ENCODE data around the gene DAPK1.

Gene DAPK1

DNA sequence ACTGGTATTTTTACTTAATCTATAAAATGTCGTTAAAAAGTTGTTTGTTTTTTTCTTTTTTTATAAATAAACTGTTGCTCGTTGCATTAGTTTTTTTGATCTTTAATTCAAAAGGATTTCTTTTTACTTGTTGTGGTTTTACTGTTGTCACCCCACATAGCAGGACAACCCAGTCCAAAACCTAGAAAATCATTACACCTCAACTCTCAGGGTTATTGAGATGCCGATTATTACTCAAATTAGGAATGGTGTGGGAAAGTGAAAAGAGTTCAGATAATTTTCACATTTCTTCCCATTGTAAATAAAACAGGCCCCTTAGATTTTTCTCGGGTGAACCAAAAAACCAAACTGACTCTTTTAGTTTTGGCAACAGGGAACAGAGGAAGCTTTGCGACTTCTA is 210.9 kb downstream of the DAPK1 start:
- TF ChIP-seq, protein P1, sequence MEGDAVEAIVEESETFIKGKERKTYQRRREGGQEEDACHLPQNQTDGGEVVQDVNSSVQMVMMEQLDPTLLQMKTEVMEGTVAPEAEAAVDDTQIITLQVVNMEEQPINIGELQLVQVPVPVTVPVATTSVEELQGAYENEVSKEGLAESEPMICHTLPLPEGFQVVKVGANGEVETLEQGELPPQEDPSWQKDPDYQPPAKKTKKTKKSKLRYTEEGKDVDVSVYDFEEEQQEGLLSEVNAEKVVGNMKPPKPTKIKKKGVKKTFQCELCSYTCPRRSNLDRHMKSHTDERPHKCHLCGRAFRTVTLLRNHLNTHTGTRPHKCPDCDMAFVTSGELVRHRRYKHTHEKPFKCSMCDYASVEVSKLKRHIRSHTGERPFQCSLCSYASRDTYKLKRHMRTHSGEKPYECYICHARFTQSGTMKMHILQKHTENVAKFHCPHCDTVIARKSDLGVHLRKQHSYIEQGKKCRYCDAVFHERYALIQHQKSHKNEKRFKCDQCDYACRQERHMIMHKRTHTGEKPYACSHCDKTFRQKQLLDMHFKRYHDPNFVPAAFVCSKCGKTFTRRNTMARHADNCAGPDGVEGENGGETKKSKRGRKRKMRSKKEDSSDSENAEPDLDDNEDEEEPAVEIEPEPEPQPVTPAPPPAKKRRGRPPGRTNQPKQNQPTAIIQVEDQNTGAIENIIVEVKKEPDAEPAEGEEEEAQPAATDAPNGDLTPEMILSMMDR (IDR thresholded peaks at IDR 0.05; ENCODE audit: low read depth, low read length, missing control alignments) = no peak
- no peak overlapping the region for H3K4me3 ChIP-seq (replicated peaks; ENCODE audit: low read depth, low read length)
- DNase-seq (ENCODE audit: extremely low read depth, low read depth) = no peak

DNA sequence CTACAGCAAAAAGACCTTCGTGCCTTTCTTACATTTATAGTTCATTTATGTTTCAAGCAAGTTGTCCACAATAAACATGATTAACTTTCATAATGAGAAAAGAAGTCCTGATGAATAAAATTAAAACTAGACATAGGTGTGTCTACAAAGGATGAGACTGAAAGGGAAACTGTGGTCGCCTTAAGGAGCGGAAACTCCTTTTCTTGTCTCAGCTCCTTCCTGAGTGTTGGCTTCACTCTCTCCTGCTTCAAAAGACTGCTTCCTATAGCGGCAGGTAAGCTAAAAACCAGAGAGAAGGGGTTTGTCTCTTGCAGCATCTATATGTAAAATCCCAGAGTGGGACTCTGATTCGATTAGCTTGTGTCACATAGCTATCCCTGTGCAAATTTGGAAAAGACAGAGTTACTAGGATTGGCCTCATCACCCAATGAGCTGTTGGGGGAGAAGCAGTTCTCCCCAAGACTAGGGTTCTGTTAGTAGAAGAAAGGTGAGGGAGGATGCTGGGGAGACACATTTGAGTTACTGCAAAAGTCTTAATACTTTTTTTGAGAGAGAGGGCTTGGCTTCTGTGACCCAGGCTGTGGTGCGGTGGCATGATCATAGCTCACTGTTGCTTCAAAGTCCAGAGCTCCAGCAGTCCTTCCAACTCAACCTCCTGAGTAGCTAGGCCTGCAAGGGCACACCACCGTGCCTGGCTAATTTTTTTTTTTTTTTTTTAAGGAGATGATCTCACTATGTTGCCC is 211.5 kb downstream of the DAPK1 start:
- TF ChIP-seq, protein P1 (IDR thresholded peaks at IDR 0.05; ENCODE audit: low read depth, low read length, missing control alignments) = no peak
- no peak for DNase-seq (ENCODE audit: extremely low read depth, low read depth)
- no peak overlapping the region for H3K4me3 ChIP-seq (replicated peaks; ENCODE audit: low read depth, low read length)

DNA sequence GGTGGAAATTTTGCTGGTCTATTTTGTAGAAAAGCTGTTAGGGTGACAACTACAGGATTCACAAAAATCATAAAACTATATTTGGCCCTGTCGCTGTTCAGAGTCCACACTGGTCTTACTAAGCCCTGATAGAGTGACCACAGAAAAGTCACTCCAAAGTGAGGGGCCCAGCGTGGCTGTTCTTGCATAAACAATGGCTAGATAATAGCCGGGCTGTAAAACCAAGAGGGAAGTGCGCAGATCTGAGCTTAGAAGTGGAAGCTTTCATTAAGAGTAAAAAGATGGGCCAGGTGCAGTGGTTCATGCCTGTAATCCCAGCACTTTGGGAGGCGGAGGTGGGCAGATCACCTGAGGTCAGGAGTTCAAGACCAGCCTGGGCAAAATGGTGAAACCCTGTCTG is 212.8 kb downstream of the DAPK1 start:
- no peak overlapping the region for H3K4me3 ChIP-seq (replicated peaks; ENCODE audit: low read depth, low read length)
- DNase-seq (ENCODE audit: extremely low read depth, low read depth) = no peak
- TF ChIP-seq, protein P1 (IDR thresholded peaks at IDR 0.05; ENCODE audit: low read depth, low read length, missing control alignments) = no peak

DNA sequence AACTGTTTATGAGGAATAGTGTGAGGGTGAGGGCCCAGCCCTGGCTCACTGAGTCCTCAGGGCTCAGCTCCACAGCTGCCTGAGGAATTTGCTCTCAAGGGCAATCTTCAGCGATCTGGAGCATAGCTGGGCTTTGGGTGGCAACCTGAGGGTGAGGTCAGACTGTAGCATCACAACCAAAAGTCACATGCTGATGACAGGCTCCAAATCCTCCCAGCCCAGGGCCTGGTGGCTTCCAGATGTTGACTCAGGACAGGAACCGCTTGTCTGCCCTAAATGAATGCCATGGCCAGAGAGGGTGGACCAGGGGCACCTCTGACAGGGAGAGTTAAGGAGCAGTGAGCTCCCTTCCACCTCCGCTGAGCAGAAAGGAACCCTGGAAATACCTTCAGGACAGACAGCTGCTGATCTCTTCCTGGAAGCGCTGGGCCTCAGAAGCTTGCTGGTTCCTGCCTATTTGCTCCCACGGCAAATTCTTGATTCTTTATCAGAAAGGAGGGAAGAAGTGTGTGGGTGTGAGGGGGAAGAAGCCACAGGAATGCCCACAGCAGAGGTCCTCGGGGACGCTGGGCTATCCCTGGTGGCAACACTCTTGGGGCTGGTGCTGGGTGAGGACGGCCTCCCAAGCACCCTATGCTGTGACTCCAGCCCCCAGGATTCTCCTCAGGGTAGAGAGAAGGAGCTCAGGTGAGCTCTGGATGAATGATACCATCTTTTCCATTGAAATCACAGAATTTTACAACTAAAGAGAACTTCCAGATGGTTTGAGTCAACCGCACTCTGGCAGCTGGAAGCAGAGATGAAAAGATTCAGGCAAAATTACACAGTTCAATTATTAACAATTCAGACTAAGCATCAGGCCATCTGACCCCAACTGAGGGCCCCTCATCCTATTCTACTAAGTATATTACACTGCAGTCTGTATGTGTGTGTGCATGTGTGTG is 214.5 kb downstream of the DAPK1 start:
- DNase-seq (ENCODE audit: extremely low read depth, low read depth) = peak; percentile 83
- TF ChIP-seq, protein P1 (IDR thresholded peaks at IDR 0.05; ENCODE audit: low read depth, low read length, missing control alignments) = no peak
- H3K4me3 ChIP-seq (replicated peaks; ENCODE audit: low read depth, low read length) = no peak overlapping the region

DNA sequence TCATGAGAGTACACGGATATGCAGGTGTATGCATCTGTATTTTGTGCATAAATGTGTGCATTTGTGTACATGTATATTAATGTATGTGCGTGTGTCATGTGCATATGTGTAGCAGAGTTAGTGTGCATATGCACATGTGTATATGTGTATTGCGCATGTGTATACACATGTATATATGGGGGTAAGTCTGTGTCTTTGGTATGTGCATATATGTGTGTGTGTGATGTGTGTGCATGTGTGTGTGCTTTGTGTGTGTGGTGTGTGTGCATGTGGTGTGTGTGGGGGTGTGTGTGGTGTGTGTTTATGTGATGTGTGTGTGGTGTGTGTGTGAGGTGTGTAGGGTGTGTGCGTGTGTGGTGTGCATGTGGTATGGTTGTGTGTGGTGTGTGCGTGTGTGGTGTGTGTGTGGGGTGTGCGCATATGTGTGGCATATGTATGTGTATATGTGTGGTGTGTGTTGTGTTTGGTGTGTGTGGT is 215.2 kb downstream of the DAPK1 start:
- TF ChIP-seq, protein P1 (IDR thresholded peaks at IDR 0.05; ENCODE audit: low read depth, low read length, missing control alignments) = no peak
- no peak for DNase-seq (ENCODE audit: extremely low read depth, low read depth)
- no peak overlapping the region for H3K4me3 ChIP-seq (replicated peaks; ENCODE audit: low read depth, low read length)

DNA sequence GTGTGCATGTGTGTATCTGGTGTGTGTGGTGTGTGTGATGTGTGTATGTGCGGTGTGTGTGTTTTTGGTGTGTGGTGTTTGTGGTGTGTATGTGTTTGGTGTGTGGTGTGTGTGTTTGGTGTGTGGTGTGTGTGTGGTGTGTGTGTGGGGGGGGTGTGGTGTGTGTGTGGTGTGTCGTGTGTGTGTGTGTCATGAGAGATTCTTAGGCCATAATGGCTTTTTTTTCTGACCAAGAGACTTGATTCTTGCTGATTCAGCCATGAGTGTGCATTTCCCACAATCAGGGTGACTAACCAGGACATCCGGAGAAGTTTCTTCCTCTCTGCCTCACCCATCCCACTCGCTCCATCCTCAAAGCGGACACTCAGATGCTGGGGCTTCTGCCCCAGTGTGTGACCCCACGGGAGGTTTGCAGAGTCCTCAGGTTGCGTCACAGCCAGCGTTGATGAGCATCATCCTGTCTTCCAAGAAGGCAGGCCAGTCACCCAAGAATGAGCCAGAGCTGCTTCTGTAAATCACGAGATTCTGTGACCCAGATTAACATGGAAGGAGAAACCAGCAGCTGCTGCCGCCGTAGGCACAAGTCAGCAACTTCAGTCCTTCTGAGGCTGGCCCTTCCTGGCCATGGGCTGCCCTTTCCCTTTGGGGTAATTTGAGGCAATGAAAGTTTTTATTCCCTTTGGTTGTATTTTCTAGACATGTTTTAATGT is 215.8 kb downstream of the DAPK1 start:
- TF ChIP-seq, protein P1 (IDR thresholded peaks at IDR 0.05; ENCODE audit: low read depth, low read length, missing control alignments) = no peak
- H3K4me3 ChIP-seq (replicated peaks; ENCODE audit: low read depth, low read length) = peak overlapping the region; percentile 34
- peak; percentile 92 for DNase-seq (ENCODE audit: extremely low read depth, low read depth)

Data from HFF-Myc (cell line).